Osteoblast (primary cell): Measurements from ENCODE around the gene CRPPA. TPM values are rescaled to one million over a fixed set of nuclear protein-coding genes. Genes with fewer than 3 reads are reported as not detected.
"Not testable (repeated sequence)": the region's sequence is repeated elsewhere in the genome, so short reads cannot be mapped to it uniquely, and the experiment has no call there.

Source experiments
- DNase-seq: peaks from one replicate; pipeline ENCODE4 v3.0.0; 2011; ENCODE audit warnings: low spot score, mixed read lengths; ENCODE audit not compliant: insufficient read length; ENCODE audit errors: missing footprints
- H2AFZ ChIP-seq: 2 replicates; pipeline ENCODE4 v1.6.0; 2011; ENCODE audit warnings: mild to moderate bottlenecking, low read length
- H3K27ac ChIP-seq: 2 replicates; pipeline ENCODE4 v1.5.1; 2011; ENCODE audit warnings: mild to moderate bottlenecking, low read depth, low read length, moderate library complexity
- H3K27me3 ChIP-seq: 2 replicates; pipeline ENCODE4 v1.6.0; 2012; ENCODE audit warnings: mild to moderate bottlenecking, control low read depth, inconsistent platforms, low read length, moderate library complexity; ENCODE audit not compliant: insufficient read depth
- H3K36me3 ChIP-seq: 2 replicates; pipeline ENCODE4 v1.5.1; 2011; ENCODE audit warnings: mild to moderate bottlenecking, low read length, control low read depth, moderate library complexity; ENCODE audit not compliant: insufficient read depth
- H3K4me1 ChIP-seq: 2 replicates; pipeline ENCODE4 v1.5.1; 2011; ENCODE audit warnings: mild to moderate bottlenecking, low read length, control low read depth, moderate library complexity; ENCODE audit not compliant: insufficient read depth
- H3K4me2 ChIP-seq: 2 replicates; pipeline ENCODE4 v1.6.0; 2011; ENCODE audit warnings: mild to moderate bottlenecking, low read length; ENCODE audit not compliant: insufficient read depth
- H3K4me3 ChIP-seq: fragments of 200-600 bp; sonication (generic); 3 replicates; pipeline ENCODE4 v1.5.1; 2012; ENCODE audit warnings: mild to moderate bottlenecking, low read length, inconsistent platforms; ENCODE audit not compliant: insufficient read depth
- H3K79me2 ChIP-seq: 2 replicates; pipeline ENCODE4 v1.6.0; 2012; ENCODE audit warnings: mild to moderate bottlenecking, low read length, control low read depth, inconsistent platforms; ENCODE audit not compliant: insufficient read depth
- H3K9me3 ChIP-seq: 2 replicates; pipeline ENCODE4 v1.5.1; 2011; ENCODE audit warnings: low read depth, low read length, control low read depth
- H4K20me1 ChIP-seq: 2 replicates; pipeline ENCODE4 v1.6.0; 2012; ENCODE audit warnings: mild to moderate bottlenecking, low read length, control low read depth; ENCODE audit not compliant: insufficient read depth
- CTCF ChIP-seq: IDR thresholded peaks from 2 replicates; pipeline ENCODE4 v1.5.1; 2011; ENCODE audit warnings: mild to moderate bottlenecking, low read depth, low read length, moderate library complexity; ENCODE audit errors: extremely low read depth
- total RNA-seq: library from RNA; depleted of rRNA; stranded (reverse); fragments of >200 nt; gene quantifications from 2 replicates; pipeline ENCODE4 v1.2.3, GENCODE V29; 2012

CRPPA gene
- total RNA-seq, 1 donor, result 3.3 TPM

DNA sequence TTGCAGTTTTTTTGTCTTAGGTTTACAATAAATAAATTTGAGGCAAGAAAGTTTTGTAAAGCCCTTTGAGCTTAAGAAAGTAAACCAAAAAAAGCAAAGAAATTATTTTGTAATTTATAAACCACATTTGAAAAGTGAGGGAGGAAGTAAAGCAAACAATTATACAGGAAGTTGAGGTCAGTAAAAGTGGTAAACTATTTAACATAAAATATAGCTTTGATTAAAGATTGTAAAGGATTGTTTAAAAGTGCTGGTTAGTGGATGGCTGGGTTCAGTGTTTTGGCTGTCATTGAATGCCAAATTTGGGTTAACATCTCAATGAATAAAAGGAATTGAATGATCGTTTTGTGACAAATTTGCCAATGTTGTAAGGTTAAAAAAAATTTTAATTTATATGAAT is 34.3 kb upstream of the CRPPA start:
- no peaks in the 10 kb centered on the region for H3K4me1 ChIP-seq
- H3K9me3 ChIP-seq, result no peaks in the 10 kb centered on the region
- no peak overlapping the region for H2AFZ ChIP-seq
- H3K36me3 ChIP-seq, result no peaks in the 10 kb centered on the region
- no peak overlapping the region for H3K4me2 ChIP-seq
- H4K20me1 ChIP-seq, result no peaks in the 10 kb centered on the region
- no peak overlapping the region for H3K27ac ChIP-seq
- no peaks in the 10 kb centered on the region for H3K27me3 ChIP-seq
- H3K79me2 ChIP-seq, result no peaks in the 10 kb centered on the region
- no peak overlapping the region for H3K4me3 ChIP-seq
- TF ChIP-seq CTCF, result no peak
- DNase-seq, result no peak

DNA sequence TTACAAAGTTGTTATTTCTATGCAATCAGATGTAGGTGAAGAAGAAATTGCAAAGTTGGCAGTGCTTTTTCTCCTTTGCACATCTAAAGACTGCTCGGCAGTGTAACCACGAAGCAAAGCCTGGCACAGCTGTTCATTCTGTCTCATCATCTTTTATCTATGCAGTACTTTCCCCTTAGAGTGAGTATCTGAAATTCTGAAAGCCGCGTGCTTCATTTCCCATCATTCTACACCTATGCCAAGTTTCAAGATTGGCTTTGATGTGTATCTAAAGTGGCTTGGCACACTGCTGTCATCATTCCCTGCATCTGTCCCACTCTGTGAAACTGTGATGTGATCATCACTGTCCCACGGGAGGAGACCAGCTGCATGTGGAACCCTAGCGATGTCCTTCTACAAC is 29.0 kb upstream of the CRPPA start:
- Histone ChIP-seq H3K4me3 (no peak overlapping the region), H3K27ac (no peak overlapping the region), H4K20me1 (no peaks in the 10 kb centered on the region), H3K9me3 (no peaks in the 10 kb centered on the region), H3K36me3 (no peaks in the 10 kb centered on the region), H3K4me1 (no peaks in the 10 kb centered on the region), H3K27me3 (no peaks in the 10 kb centered on the region), H3K79me2 (no peaks in the 10 kb centered on the region), H2AFZ (no peak overlapping the region), H3K4me2 (no peak overlapping the region)
- TF ChIP-seq CTCF, result no peak
- no peak for DNase-seq

DNA sequence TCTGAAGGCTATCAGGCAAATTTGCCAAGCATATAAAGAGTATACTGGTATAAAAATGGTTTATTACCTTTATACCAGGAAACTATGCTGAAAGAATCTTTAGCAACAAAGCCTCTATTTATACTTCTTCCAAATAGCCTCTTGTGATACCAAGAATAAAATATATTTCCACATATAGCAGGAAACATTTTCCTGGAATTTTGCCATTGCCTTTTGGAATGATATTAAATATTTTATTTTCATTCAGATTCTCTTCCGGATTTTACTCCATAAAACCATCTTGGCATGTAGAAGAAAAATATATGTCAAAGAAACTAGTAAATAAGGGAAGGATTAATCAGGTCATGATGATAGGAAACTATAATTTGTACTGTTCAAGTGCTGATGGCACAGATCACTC is 26.5 kb upstream of the CRPPA start:
- no peak overlapping the region for H3K4me2 ChIP-seq
- no peak overlapping the region for H3K27ac ChIP-seq
- TF ChIP-seq CTCF, result no peak
- DNase-seq, result no peak
- H2AFZ ChIP-seq, result no peak overlapping the region
- no peaks in the 10 kb centered on the region for H4K20me1 ChIP-seq
- H3K36me3 ChIP-seq, result no peaks in the 10 kb centered on the region
- H3K4me3 ChIP-seq, result no peak overlapping the region
- no peaks in the 10 kb centered on the region for H3K9me3 ChIP-seq
- H3K27me3 ChIP-seq, result no peaks in the 10 kb centered on the region
- no peaks in the 10 kb centered on the region for H3K4me1 ChIP-seq
- no peaks in the 10 kb centered on the region for H3K79me2 ChIP-seq

- no peaks in the 10 kb centered on the region for H3K9me3 ChIP-seq
- H3K4me2 ChIP-seq, result no peak overlapping the region
- no peaks in the 10 kb centered on the region for H3K79me2 ChIP-seq
- H3K4me1 ChIP-seq, result no peaks in the 10 kb centered on the region
- no peak overlapping the region for H3K4me3 ChIP-seq
- H4K20me1 ChIP-seq, result no peaks in the 10 kb centered on the region
- DNase-seq, result peak; percentile 11
- no peak overlapping the region for H2AFZ ChIP-seq
- no peaks in the 10 kb centered on the region for H3K27me3 ChIP-seq
- TF ChIP-seq CTCF, result no peak
- no peaks in the 10 kb centered on the region for H3K36me3 ChIP-seq
- no peak overlapping the region for H3K27ac ChIP-seq
These were observed 25.2 kb upstream of the CRPPA start for GRCh38 chr7:16446508-16446907.

DNA sequence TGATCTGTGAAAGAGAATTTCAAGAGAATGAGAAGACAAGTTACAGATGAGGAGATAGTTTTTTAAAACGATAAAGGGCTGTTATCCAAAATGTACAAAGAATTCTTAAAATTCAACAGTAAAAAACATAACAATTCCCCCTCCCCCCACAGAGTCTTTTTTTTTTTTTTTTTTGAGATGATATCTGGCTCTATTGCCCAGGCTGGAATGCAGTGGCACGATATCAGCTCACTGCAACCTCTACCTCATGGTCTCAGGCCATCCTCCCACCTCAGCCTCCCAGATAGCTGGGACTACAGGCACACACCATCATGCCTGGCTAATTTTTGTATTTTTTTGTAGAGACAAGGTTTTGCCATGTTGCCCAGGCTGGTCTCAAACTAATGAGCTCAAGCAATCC is 22.5 kb upstream of the CRPPA start:
- H2AFZ ChIP-seq, H3K9me3 ChIP-seq, H3K79me2 ChIP-seq, H3K4me2 ChIP-seq, H3K27me3 ChIP-seq, H3K4me1 ChIP-seq, H3K36me3 ChIP-seq, H3K27ac ChIP-seq, DNase-seq, H4K20me1 ChIP-seq, H3K4me3 ChIP-seq: not testable (repeated sequence)
